Hepatocyte (in vitro differentiated cells): ENCODE results near the gene KLHL20.

ENCODE experiments used
- CTCF ChIP-seq: fragments of 200-600 bp; sonication (generic); IDR thresholded peaks from 2 replicates; pipeline ENCODE4 v1.5.1; 2016; ENCODE audit warnings: antibody characterized with exemption, mild to moderate bottlenecking; ENCODE audit not compliant: poor library complexity
- EZH2 ChIP-seq: fragments of 200-600 bp; sonication (generic); IDR thresholded peaks from 2 replicates; pipeline ENCODE4 v1.6.1; 2016; ENCODE audit warnings: antibody characterized with exemption, mild to moderate bottlenecking, borderline replicate concordance

- TF ChIP-seq EZH2 = no peak
- TF ChIP-seq CTCF = no peak
Measured at GRCh38 chr1:173768206-173768605, 53.4 kb downstream of the KLHL20 start.
